Measurements from ENCODE around the gene DDR1. TPM values are rescaled to one million over a fixed set of nuclear protein-coding genes. Genes with fewer than 3 reads are reported as not detected.

Gene DDR1
- polyA plus RNA-seq, 1 donor (not counting 4 experiments of a cell fraction or from before 2014, with no cell fraction given), result 104 TPM

GRCh38 chr6:30835576-30835975, 48.7 kb upstream of the DDR1 start:
- DNase-seq (ENCODE audit: low read depth, low spot score) (no peak), FAIRE-seq (no peak)
- H3K4me1 ChIP-seq (ENCODE audit: control insufficient read depth, extremely low read depth, insufficient read depth, low read length), result peaks cover 6% of the 10 kb centered on the region
- no peaks in the 10 kb centered on the region for H3K36me3 ChIP-seq (ENCODE audit: control insufficient read depth in 2 of 2, extremely low read depth in 1 of 2, insufficient read depth in 2 of 2, low read length in 2 of 2)
- H3K9me3 ChIP-seq (ENCODE audit: control insufficient read depth, low read depth, low read length), result no peaks in the 10 kb centered on the region
- no peaks in the 10 kb centered on the region for H3K27me3 ChIP-seq (ENCODE audit: control insufficient read depth, extremely low read depth, insufficient read depth, low read length)
- no peak overlapping the region for H3K27ac ChIP-seq (ENCODE audit: control insufficient read depth, insufficient read depth, low read length)
- dilution Hi-C loops (cut with MboI; ENCODE audit: extremely low pct_ligation_motif_present, low sequenced_read_pairs), result no loop called here
- no peaks in the 10 kb centered on the region for H4K20me1 ChIP-seq (ENCODE audit: control insufficient read depth, extremely low read depth, insufficient read depth, low read length)
- H3K9me1 ChIP-seq (ENCODE audit: control insufficient read depth, extremely low read depth, insufficient read depth, low read length), result no peaks in the 10 kb centered on the region
- no peak overlapping the region for H2AFZ ChIP-seq (ENCODE audit: control insufficient read depth, low read length)
- TF ChIP-seq CTCF (optimal IDR thresholded peaks at IDR 0.05 in 1 of 3, IDR thresholded peaks at IDR 0.05 in 1 of 3, conservative IDR thresholded peaks at IDR 0.05 in 1 of 3; ENCODE audit: extremely low read depth in 1 of 3, insufficient read depth in 2 of 3, low read length in 3 of 3), result no peak
- TF ChIP-seq EZH2 (IDR thresholded peaks at IDR 0.05; ENCODE audit: low read length), result no peak
- no peak overlapping the region for H3K9ac ChIP-seq (ENCODE audit: control insufficient read depth, extremely low read depth, insufficient read depth, low read length)
- no peak overlapping the region for H3K4me3 ChIP-seq (ENCODE audit: control insufficient read depth in 2 of 3, extremely low read depth in 1 of 3, insufficient read depth in 2 of 3, low read depth in 1 of 3, low read length in 3 of 3)
- no peak overlapping the region for H3K4me2 ChIP-seq (ENCODE audit: control insufficient read depth, extremely low read depth, insufficient read depth, low read depth, low read length)
- H3K79me2 ChIP-seq (ENCODE audit: control insufficient read depth, insufficient read depth, low read length), result no peaks in the 10 kb centered on the region

- H3K27ac ChIP-seq (ENCODE audit: control insufficient read depth, insufficient read depth, low read length), result no peak overlapping the region
- no peaks in the 10 kb centered on the region for H3K27me3 ChIP-seq (ENCODE audit: control insufficient read depth, extremely low read depth, insufficient read depth, low read length)
- H3K9me3 ChIP-seq (ENCODE audit: control insufficient read depth, low read depth, low read length), result no peaks in the 10 kb centered on the region
- no peak overlapping the region for H3K4me2 ChIP-seq (ENCODE audit: control insufficient read depth, extremely low read depth, insufficient read depth, low read depth, low read length)
- dilution Hi-C loops (cut with MboI; ENCODE audit: extremely low pct_ligation_motif_present, low sequenced_read_pairs), result no loop called here
- no peak overlapping the region for H3K9ac ChIP-seq (ENCODE audit: control insufficient read depth, extremely low read depth, insufficient read depth, low read length)
- H3K79me2 ChIP-seq (ENCODE audit: control insufficient read depth, insufficient read depth, low read length), result no peaks in the 10 kb centered on the region
- DNase-seq (ENCODE audit: low read depth, low spot score), result no peak
- H3K4me3 ChIP-seq (ENCODE audit: control insufficient read depth in 2 of 3, extremely low read depth in 1 of 3, insufficient read depth in 2 of 3, low read depth in 1 of 3, low read length in 3 of 3), result no peak overlapping the region
- H3K9me1 ChIP-seq (ENCODE audit: control insufficient read depth, extremely low read depth, insufficient read depth, low read length), result no peaks in the 10 kb centered on the region
- H2AFZ ChIP-seq (ENCODE audit: control insufficient read depth, low read length), result no peak overlapping the region
- no peaks in the 10 kb centered on the region for H3K36me3 ChIP-seq (ENCODE audit: control insufficient read depth in 2 of 2, extremely low read depth in 1 of 2, insufficient read depth in 2 of 2, low read length in 2 of 2)
- TF ChIP-seq CTCF (optimal IDR thresholded peaks at IDR 0.05 in 1 of 3, IDR thresholded peaks at IDR 0.05 in 1 of 3, conservative IDR thresholded peaks at IDR 0.05 in 1 of 3; ENCODE audit: extremely low read depth in 1 of 3, insufficient read depth in 2 of 3, low read length in 3 of 3) (no peak), EZH2 (IDR thresholded peaks at IDR 0.05; ENCODE audit: low read length) (no peak)
- no peak for FAIRE-seq
- peaks cover 6% of the 10 kb centered on the region for H3K4me1 ChIP-seq (ENCODE audit: control insufficient read depth, extremely low read depth, insufficient read depth, low read length)
- no peaks in the 10 kb centered on the region for H4K20me1 ChIP-seq (ENCODE audit: control insufficient read depth, extremely low read depth, insufficient read depth, low read length)
Observed at GRCh38 chr6:30836431-30836866, 47.9 kb upstream of the DDR1 start.
